Esophagus squamous epithelium (tissue), 4 donors: Measurements from ENCODE around the gene AHNAK.

Source experiments
- CTCF ChIP-seq, 6 experiments: fragments of 450-650 bp in 4 of 6; fragments of 200-600 bp in 2 of 6; sonication (generic) in 2 of 6; IDR thresholded peaks; one replicate each; pipeline ENCODE4 v1.5.1; 2016 to 2019; ENCODE audit warnings: antibody characterized with exemption in 6 of 6, mild to moderate bottlenecking in 4 of 6, moderate library complexity in 4 of 6
- POLR2A ChIP-seq, 4 donors: fragments of 450-650 bp; IDR thresholded peaks; one replicate each; pipeline ENCODE4 v1.6.1; 2017; ENCODE audit warnings: antibody characterized with exemption in 4 of 4, mild to moderate bottlenecking in 4 of 4, moderate library complexity in 3 of 4

DNA sequence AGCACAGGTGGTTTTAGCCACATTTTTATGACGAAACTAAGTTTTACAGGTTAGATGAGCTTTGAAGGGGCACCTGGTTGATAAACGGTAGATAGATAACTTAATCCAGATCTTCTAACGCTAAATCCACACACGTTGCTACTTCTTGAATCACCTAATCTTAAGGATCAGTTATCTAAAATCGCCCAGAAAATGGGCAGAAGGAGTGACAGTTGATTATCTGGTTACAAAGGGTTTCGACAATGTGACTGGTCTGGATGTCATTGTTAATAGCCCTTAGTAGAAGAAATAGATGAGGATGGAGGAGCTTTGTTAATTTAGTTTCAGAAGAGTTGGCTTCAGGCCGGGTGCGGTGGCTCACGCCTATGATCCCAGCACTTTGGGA, 84.1 kb downstream of the AHNAK start:
- TF ChIP-seq CTCF (IDR thresholded peaks at IDR 0.05) (no peak), POLR2A (IDR thresholded peaks at IDR 0.05) (no peak)
